HG03280 (cell line): ENCODE results near the gene LDHD.

Source experiments
- ATAC-seq: cut with Tn5 transposase; IDR thresholded peaks from one replicate; pipeline ENCODE4 v1.9.1; 2021; ENCODE audit warnings: mild to moderate bottlenecking, moderate library complexity; ENCODE audit not compliant: unreplicated experiment

The LDHD gene

DNA sequence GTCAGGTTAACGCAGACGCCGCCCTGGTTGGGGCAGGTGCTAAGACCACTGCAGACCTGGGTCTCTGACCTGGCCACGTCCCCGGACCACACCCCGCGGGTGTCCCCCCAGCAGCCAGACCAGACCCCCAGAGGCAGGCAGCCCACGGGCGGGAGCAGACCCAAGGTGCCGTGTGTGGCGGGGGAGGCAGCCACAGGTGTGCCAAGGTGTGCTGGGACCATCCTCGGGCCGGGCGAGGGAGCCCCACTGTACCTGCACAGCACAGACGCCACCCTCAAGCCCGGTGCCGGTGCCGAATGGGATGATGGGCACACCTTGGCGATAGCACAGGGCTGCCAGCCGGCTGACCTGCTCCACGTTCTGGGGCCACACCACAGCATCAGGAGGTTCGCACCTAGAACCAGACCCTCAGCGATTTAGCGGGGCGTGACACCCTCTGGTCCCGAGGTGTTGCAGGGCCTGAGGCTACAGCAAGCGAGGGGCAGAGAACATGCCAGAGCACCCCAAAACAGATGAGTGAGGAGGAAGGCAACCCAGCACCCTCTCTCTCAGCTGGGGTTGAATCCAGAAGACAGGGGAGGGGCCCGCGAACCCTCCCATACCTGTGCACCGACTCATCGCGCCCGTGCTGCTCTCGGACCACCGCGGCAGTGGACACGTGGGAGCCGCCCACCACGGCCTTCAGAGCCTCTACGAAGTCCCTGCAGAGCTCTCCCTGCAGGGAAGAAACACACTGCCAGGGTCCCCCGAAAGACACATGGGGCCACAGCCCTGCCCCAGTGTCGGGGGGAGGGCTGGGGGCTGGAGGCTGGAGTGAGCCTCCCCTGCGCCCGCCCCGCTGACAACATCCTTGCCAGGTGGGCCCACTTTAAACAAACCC is 1.4 kb downstream of the LDHD start:
- ATAC-seq: no peak

GRCh38 chr16:75114179-75114945 is 2.2 kb downstream of the LDHD start:
- no peak for ATAC-seq

GRCh38 chr16:75113541-75114121 is 2.9 kb downstream of the LDHD start:
- no peak for ATAC-seq

- no peak for ATAC-seq
These were observed 3.7 kb downstream of the LDHD start for GRCh38 chr16:75112734-75113491.

GRCh38 chr16:75111961-75112733 is 4.4 kb downstream of the LDHD start:
- no peak for ATAC-seq

DNA sequence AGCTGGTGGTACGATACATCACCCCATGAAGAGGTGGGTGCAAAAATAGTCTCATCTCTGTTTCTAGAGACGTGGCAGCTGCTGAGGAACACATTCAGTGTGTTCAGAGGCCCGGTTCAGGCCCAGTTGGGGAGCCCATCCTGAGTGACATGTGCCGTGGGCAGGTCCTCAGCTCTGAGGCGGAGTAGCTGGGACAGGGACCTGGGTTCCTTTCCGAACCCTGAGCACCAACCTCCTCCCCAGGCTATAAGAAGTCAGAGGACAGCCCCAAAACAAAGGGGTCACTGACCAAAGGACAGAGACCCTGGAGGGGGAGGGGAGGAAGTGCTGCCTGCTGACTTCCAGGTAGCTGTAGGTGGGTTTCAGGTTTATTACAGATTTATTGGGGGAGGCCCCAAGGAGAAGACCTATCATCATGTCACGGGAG is 5.1 kb downstream of the LDHD start:
- ATAC-seq: no peak

DNA sequence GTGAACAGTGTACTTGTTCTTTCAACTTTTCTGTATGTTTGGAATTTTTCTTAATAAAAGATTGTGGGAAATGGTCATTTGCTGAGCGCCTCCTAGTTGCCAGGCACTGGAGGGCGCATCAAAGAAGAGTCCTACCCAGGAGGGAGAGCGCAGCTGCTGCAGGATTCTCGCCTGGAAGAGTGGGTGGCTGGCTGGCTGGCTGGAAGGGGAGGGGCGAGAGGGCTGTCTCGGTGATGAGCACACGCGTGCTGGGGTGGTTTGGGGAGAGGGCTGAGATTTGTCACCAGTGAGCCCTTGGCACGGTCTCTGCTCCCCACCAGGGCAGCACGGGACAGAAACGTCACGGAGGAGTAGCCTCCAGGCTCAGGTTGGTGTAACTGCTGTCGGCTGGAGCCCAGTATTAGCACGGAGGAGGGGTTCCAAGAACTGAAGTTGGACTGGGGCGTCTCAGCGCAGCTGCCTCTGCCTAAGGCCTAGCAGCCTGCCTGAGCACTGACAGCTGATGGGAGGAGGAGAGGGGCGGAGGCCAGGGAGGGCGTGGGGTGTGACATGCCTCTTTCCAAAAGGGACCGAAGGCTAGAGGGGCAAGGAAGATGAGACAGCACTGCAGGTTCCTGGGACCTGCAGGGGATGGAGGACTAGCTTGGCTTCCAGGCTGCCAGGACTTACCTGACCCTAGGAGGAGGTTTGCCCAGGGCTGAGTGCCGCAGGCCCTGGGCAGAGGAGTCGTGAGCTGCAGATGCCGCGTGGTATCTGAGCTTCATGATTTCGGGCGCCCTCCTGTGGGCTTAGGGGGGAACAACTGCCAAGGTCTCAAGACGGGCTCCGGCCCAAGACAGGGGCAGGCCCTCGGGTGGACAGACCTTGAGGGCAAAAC is 5.7 kb downstream of the LDHD start:
- peak; percentile 76 for ATAC-seq

GRCh38 chr16:75109732-75110243 is 6.8 kb downstream of the LDHD start:
- no peak for ATAC-seq

DNA sequence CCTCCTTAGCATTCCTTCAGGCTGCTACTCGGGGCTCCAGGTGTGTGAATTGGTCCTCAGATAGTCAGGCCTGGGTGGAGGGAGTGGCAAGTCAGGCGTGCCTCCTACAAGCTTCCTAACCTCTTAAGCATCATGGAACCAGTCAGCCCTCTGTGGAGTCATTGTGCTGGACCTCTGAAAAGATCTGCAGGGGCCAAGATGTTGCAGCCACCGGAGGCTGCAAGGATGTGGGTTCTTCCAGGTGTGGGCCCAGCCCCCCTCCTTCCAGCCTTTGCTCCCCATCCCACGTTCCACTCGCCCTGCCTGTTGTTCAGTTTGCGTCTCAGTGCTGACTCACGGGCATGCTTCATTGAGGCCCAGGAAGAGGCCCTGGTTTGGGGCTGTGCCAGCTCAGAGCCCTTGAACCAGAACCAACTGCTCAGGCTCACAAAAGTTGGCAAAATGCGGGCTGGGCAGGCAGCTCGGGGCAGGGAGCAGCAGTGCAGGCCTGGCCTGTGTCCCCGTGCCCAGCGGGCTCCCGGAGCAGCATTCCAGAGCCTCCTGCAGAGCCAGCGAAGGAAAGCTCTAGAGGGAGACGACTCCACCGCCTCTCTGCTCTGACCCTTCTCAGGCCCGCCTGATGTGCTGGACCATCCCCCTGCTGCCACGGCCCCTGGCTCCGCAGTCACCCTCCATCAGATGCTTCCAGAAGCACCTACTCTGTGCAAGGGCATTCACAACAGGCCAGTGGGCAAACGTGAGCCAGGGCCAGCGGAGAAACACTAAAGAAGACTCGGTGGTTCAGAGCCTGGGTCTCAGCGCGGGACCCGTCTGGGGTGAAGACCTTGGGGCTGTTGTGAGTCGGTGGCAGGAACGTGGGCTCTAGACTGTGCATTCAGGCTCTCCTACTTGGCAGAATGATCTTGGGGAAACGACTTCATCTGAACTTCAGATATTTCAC is 7.5 kb downstream of the LDHD start:
- no peak for ATAC-seq

- no peak for ATAC-seq
These were observed 9.1 kb downstream of the LDHD start for GRCh38 chr16:75107505-75107904.

GRCh38 chr16:75106351-75107274 is 10.0 kb downstream of the LDHD start:
- no peak for ATAC-seq

DNA sequence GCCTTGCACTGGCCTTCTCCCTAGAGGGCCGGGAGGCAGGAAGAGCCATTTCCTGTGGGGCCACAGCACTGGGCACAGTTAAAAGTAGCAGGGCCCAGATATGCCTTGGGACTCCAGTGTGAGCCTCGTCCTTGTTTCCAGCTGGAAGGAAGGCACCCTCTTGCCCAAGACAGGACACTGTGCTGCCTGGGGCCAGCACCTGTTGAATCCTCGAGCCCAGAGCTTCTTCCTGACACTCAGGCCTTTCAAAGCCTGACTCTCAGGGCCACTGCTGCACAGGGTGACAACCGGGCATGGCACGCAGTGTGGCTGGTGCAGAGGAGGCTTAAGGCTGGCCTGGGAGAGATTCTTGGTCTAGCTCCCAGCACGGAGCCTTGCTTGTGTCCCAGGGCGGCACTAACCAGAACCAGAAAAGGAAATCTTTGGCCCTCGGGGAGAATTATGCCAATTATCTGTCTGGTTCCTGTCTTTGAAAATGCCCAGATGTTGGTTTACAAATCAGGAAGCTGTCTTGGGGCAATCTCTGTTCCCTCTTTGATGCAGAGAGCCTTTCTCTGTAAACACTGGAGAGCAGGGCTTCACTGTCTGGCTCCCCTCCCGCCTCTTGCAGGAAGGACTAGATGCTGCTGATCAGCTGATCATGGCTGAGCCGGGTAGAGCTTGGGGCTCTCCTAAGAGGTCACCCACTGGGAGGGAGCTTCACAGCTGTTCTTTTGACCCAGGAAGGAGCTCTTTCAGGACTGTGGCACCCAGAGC is 11.1 kb downstream of the LDHD start:
- ATAC-seq: no peak

- ATAC-seq: no peak
These were observed 11.7 kb downstream of the LDHD start for GRCh38 chr16:75104836-75105235.

DNA sequence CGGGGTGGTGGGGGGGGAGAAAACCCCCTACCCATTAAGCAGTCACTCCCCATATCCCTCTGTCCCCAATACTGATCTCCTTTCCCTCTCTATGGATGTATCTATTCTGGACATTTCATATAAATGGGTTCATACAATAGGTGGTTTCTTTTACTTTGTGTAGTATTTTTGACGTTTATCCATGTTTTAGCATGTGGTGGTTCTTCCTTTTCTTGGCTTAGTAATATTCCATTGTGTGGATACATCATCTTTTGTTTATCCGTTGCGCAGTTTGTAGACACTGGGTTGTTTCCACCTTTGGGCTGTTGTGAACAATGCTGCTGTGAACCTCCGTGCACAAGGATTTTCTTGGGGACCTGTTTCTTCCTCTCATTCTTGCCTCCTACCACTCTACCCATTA is 12.6 kb downstream of the LDHD start:
- ATAC-seq: no peak

GRCh38 chr16:75102595-75102994 is 14.0 kb downstream of the LDHD start:
- ATAC-seq: no peak

DNA sequence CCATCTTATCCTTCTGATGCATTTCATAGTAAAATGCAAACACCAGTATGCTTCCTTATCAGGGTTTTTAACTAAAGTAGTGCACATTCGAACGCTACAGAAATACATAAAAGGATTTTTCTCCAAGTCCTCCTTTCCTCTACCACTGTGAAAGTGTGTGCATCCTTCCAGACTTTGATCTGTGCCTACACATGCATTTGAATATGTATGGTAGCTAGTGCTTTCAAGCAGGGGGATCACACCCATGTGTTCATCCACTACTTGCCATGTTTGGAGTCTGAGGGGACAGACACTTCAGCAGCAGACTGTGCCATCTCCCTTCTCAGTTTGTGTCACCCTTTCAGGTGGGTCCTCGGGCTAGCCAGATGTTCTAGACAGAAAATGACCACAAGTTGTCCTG is 14.9 kb downstream of the LDHD start:
- no peak for ATAC-seq
